DND-41 (cell line): ENCODE measurements around the gene RILPL1.
"Not testable (repeated sequence)": the region's sequence is repeated elsewhere in the genome, so short reads cannot be mapped to it uniquely, and the experiment has no call there.

Experiments
- ATAC-seq: fragments of 200-7000 bp; cut with Tn5 transposase; 3 replicates; pipeline ENCODE4 v1.9.1; 2021; ENCODE audit warnings: low read depth; ENCODE audit not compliant: insufficient read depth
- DNase-seq: peaks from one replicate; pipeline ENCODE4 v3.0.0-alpha.2; 2020
- H2AFZ ChIP-seq: 2 replicates; pipeline ENCODE4 v1.6.0; 2012; ENCODE audit warnings: low read depth, low read length
- H3K27ac ChIP-seq: 2 replicates; pipeline ENCODE4 v1.5.1; 2012; ENCODE audit warnings: low read length, inconsistent platforms
- H3K27me3 ChIP-seq: fragments of 200-600 bp; sonication (generic); 2 replicates; pipeline ENCODE4 v1.6.0; 2012; ENCODE audit warnings: low read length, mild to moderate bottlenecking, inconsistent platforms; ENCODE audit not compliant: insufficient read depth, poor library complexity
- H3K36me3 ChIP-seq: 2 replicates; pipeline ENCODE4 v1.5.1; 2012; ENCODE audit warnings: low read length, inconsistent platforms; ENCODE audit not compliant: insufficient read depth
- H3K4me1 ChIP-seq: 2 replicates; pipeline ENCODE4 v1.5.1; 2012; ENCODE audit warnings: mild to moderate bottlenecking, low read length; ENCODE audit not compliant: insufficient read depth
- H3K4me2 ChIP-seq: 2 replicates; pipeline ENCODE4 v1.6.0; 2012; ENCODE audit warnings: mild to moderate bottlenecking, moderate library complexity, low read length, inconsistent platforms; ENCODE audit not compliant: insufficient read depth
- H3K4me3 ChIP-seq, 2 experiments: fragments of 200-600 bp in 1 of 2; shearing (Covaris generic) in 1 of 2; 2 replicates each; pipeline ENCODE4 v1.5.1; 2012 to 2016; ENCODE audit warnings: inconsistent platforms in 2 of 2, low read length in 2 of 2, mild to moderate bottlenecking in 2 of 2, low read depth in 1 of 2, moderate library complexity in 1 of 2
- H3K79me2 ChIP-seq: 2 replicates; pipeline ENCODE4 v1.6.0; 2012; ENCODE audit warnings: low read length, inconsistent platforms; ENCODE audit not compliant: insufficient read depth
- H3K9ac ChIP-seq: 2 replicates; pipeline ENCODE4 v1.6.0; 2012; ENCODE audit warnings: low read depth, mild to moderate bottlenecking, inconsistent platforms, low read length, moderate library complexity
- H3K9me3 ChIP-seq: 2 replicates; pipeline ENCODE4 v1.5.1; 2012; ENCODE audit warnings: low read length, moderate library complexity, mild to moderate bottlenecking, inconsistent platforms; ENCODE audit not compliant: insufficient read depth, severe bottlenecking
- H4K20me1 ChIP-seq: 2 replicates; pipeline ENCODE4 v1.6.0; 2012; ENCODE audit warnings: low read length; ENCODE audit not compliant: insufficient read depth
- EZH2 ChIP-seq: IDR thresholded peaks from 3 replicates; pipeline ENCODE4 v1.6.1; 2012; ENCODE audit warnings: borderline replicate concordance, low read depth, mild to moderate bottlenecking, moderate library complexity, low read length, inconsistent platforms; ENCODE audit not compliant: severe bottlenecking
- TF ChIP-seq, protein P1 (sequence below): IDR thresholded peaks from 2 replicates; pipeline ENCODE4 v1.5.1; 2012; ENCODE audit warnings: borderline replicate concordance, low read length, moderate library complexity, mild to moderate bottlenecking; ENCODE audit not compliant: poor library complexity, severe bottlenecking; ENCODE audit errors: extremely low read depth

RILPL1 gene

GRCh38 chr12:123533672-123534643 is at the start of gene RILPL1:
TSS of gene RILPL1 (minus strand) at chr12:123533719. CDS start at chr12:123533482, 237 bp downstream.
- Histone ChIP-seq H3K36me3 (no peaks in the 10 kb centered on the region), H3K4me3 (peak within 1 kb of the TSS; percentile 53 to 90; a peak in 3 of 4 replicates), H4K20me1 (0 out of 2 replicates have a peak, but pooled peaks cover 3% of the 10 kb centered on the region), H3K4me1 (peaks cover 31% of the 10 kb centered on the region), H3K27me3 (no peaks in the 10 kb centered on the region), H3K79me2 (peaks cover 5% of the 10 kb centered on the region), H2AFZ (peak within 1 kb of the TSS; percentile 82), H3K9me3 (no peaks in the 10 kb centered on the region), H3K4me2 (peak within 1 kb of the TSS; percentile 97), H3K27ac (peak within 1 kb of the TSS; percentile 57), H3K9ac (peak within 1 kb of the TSS; percentile 81)
- ATAC-seq: peak; percentile 71
- TF ChIP-seq, protein P1, sequence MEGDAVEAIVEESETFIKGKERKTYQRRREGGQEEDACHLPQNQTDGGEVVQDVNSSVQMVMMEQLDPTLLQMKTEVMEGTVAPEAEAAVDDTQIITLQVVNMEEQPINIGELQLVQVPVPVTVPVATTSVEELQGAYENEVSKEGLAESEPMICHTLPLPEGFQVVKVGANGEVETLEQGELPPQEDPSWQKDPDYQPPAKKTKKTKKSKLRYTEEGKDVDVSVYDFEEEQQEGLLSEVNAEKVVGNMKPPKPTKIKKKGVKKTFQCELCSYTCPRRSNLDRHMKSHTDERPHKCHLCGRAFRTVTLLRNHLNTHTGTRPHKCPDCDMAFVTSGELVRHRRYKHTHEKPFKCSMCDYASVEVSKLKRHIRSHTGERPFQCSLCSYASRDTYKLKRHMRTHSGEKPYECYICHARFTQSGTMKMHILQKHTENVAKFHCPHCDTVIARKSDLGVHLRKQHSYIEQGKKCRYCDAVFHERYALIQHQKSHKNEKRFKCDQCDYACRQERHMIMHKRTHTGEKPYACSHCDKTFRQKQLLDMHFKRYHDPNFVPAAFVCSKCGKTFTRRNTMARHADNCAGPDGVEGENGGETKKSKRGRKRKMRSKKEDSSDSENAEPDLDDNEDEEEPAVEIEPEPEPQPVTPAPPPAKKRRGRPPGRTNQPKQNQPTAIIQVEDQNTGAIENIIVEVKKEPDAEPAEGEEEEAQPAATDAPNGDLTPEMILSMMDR: peak; percentile 47
- no peak for TF ChIP-seq EZH2
- DNase-seq: peak; percentile 52

DNA sequence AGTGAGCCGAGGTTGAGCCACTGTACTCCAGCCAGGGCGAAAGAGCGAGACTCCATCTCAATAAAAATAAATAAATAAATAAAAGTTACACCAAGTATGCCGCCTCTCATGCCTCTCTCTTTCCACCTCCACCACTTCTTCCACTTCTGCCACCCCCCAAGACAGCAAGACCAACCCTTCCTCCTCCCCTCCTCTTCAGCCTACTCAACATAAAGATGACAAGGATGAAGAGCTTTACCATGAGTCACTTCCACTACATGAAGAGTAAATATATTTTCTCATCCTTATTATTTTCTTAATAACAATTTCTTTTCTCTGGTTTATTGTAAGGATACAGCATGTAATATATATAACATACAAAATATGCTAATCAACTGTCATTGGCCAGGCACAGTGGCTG is 47.3 kb upstream of the RILPL1 start:
- Histone ChIP-seq H3K4me3 (no peak overlapping the region), H3K27me3 (no peaks in the 10 kb centered on the region), H3K36me3 (no peaks in the 10 kb centered on the region; the same call in 1 of the 2 replicates), H3K27ac (no peak overlapping the region), H2AFZ (no peak overlapping the region), H3K4me1 (peaks cover 26% of the 10 kb centered on the region), H4K20me1 (peaks cover 12% of the 10 kb centered on the region; the same call in 1 of the 2 replicates), H3K9me3 (no peaks in the 10 kb centered on the region), H3K9ac (no peak overlapping the region), H3K4me2 (no peak overlapping the region), H3K79me2 (peaks cover 34% of the 10 kb centered on the region)
- no peak for ATAC-seq
- no peak for TF ChIP-seq EZH2
- TF ChIP-seq, protein P1: no peak
- DNase-seq: no peak

DNA sequence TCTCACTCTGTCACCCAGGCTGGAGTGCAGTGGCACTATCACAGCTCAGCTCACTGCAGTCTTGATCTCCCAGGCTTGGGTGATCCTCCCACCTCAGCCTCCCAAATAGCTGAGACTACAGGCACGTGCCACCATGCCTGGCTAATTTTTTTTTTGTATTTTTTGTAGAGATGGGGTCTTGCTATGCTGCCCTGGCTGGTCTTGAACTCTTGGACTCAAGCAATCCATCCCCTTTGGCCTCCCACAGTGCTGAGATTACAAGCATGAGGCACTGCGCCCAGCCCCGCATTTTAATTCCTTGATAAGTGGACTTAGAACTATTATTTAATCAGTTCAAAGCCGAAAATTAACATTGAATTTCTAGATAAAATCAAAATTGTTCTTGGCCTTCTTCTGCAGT is 45.3 kb upstream of the RILPL1 start:
- not testable (repeated sequence) for H3K4me2 ChIP-seq, DNase-seq

GRCh38 chr12:123578243-123578642 is 44.7 kb upstream of the RILPL1 start:
- Histone ChIP-seq H3K9ac (no peak overlapping the region), H3K4me2 (no peak overlapping the region), H3K9me3 (no peaks in the 10 kb centered on the region), H3K4me3 (no peak overlapping the region), H3K4me1 (peaks cover 15% of the 10 kb centered on the region), H2AFZ (no peak overlapping the region), H4K20me1 (no peaks in the 10 kb centered on the region), H3K27ac (no peak overlapping the region), H3K36me3 (no peaks in the 10 kb centered on the region), H3K27me3 (no peaks in the 10 kb centered on the region), H3K79me2 (peaks cover 11% of the 10 kb centered on the region)
- DNase-seq (no peak), ATAC-seq (no peak)
- TF ChIP-seq EZH2: no peak
- TF ChIP-seq, protein P1: no peak

More for the DNA sequence above, 45.3 kb upstream of the RILPL1 start:
- not testable (repeated sequence) for ATAC-seq, H3K9me3 ChIP-seq, H4K20me1 ChIP-seq, H2AFZ ChIP-seq, H3K4me3 ChIP-seq, H3K27me3 ChIP-seq, H3K36me3 ChIP-seq, H3K9ac ChIP-seq, H3K27ac ChIP-seq
- Histone ChIP-seq H3K4me1 (peaks cover 18% of the 10 kb centered on the region), H3K79me2 (peaks cover 16% of the 10 kb centered on the region)
